A549 (cell line): ENCODE data around the gene SHC2.

Source experiments
- CTCF ChIP-seq: fragments of >200 bp; sonication (Bioruptor Twin); formaldehyde crosslinking; IDR thresholded peaks from 3 replicates; pipeline ENCODE4 v1.5.1; 2016
- EHF ChIP-seq: fragments of 250-450 bp; sonication (Bioruptor Pico); IDR thresholded peaks from 2 replicates; pipeline ENCODE4 v1.5.0; 2020; ENCODE audit warnings: mild to moderate bottlenecking
- EP300 ChIP-seq, 2 experiments: fragments of >200 bp; sonication (Bioruptor Twin); formaldehyde crosslinking; IDR thresholded peaks; 2 replicates in 1 of 2; 3 replicates in 1 of 2; pipeline ENCODE4 v1.6.1; 2016 to 2017
- HDAC2 ChIP-seq: fragments of 200-600 bp; sonication (generic); IDR thresholded peaks from 2 replicates; pipeline ENCODE4 v1.6.1; 2016
- KDM1A ChIP-seq: fragments of 200-600 bp; sonication (generic); IDR thresholded peaks from 2 replicates; pipeline ENCODE4 v1.6.1; 2016; ENCODE audit warnings: low read depth, mild to moderate bottlenecking
- MAZ ChIP-seq: fragments of 150-350 bp; IDR thresholded peaks from 2 replicates; pipeline ENCODE4 v1.6.1; 2014; ENCODE audit warnings: antibody characterized with exemption, low read depth, low read length, borderline replicate concordance
- PBX3 ChIP-seq: IDR thresholded peaks from 2 replicates; pipeline ENCODE4 v1.6.1; 2012
- POLR2A ChIP-seq: IDR thresholded peaks from 2 replicates; pipeline ENCODE4 v1.6.1; 2012; ENCODE audit warnings: mild to moderate bottlenecking, low read length
- POLR2AphosphoS2 ChIP-seq: conservative IDR thresholded peaks from 2 replicates; pipeline ENCODE4 v1.6.1; 2012; ENCODE audit warnings: low read length, improper control_type of control experiment, inconsistent platforms
- RAD21 ChIP-seq, 2 experiments: fragments of >200 bp in 1 of 2; sonication (Bioruptor Twin) in 1 of 2; formaldehyde crosslinking in 1 of 2; IDR thresholded peaks in 1 of 2; conservative IDR thresholded peaks in 1 of 2; 2 replicates in 1 of 2; 3 replicates in 1 of 2; pipeline ENCODE4 v1.6.1; 2012 to 2018; ENCODE audit warnings: inconsistent platforms in 1 of 2
- RFX5 ChIP-seq: fragments of 450-650 bp; IDR thresholded peaks from 2 replicates; pipeline ENCODE4 v1.7.1; 2014; ENCODE audit warnings: antibody characterized with exemption, mild to moderate bottlenecking, moderate library complexity
- SMC3 ChIP-seq: fragments of >200 bp; sonication (Bioruptor Twin); formaldehyde crosslinking; IDR thresholded peaks from 3 replicates; pipeline ENCODE4 v1.6.1; 2018; ENCODE audit warnings: inconsistent platforms

GRCh38 chr19:492091-492531 lies 31.3 kb upstream of the SHC2 start:
- TF ChIP-seq CTCF: no peak
- TF ChIP-seq HDAC2: no peak
- no peak for TF ChIP-seq EP300 (IDR thresholded peaks at IDR 0.05)
- no peak for TF ChIP-seq SMC3
- no peak for TF ChIP-seq POLR2A
- no peak for TF ChIP-seq PBX3
- no peak for TF ChIP-seq RFX5
- TF ChIP-seq POLR2AphosphoS2: no peak
- no peak for TF ChIP-seq RAD21 (conservative IDR thresholded peaks at IDR 0.05 in 1 of 2, IDR thresholded peaks at IDR 0.05 in 1 of 2)
- no peak for TF ChIP-seq KDM1A
- no peak for TF ChIP-seq MAZ
- TF ChIP-seq EHF (CRISPR knock-in tag): no peak
